ENCODE data around the gene SPR.

DNA sequence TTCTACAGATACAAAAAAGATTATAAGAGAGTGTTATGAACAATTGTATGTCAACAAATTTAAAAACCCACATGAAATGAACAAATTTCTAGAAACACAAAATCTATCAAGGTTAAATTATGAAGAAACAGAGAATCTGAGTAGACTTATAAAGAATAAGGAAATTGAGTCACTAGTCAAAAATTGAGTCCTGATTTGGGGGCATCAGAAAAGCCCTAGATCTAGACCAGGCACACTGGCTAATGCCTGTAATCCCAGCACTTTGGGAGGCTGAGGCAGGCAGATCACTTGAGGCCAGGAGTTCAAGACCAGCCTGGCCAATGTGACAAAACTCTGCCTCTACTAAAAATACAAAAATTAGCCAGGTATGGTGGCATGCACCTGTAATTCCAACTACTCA is 15.3 kb upstream of the SPR start:
- no peak for TF ChIP-seq EP300 (IDR thresholded peaks at IDR 0.05)
- TF ChIP-seq, protein P1, sequence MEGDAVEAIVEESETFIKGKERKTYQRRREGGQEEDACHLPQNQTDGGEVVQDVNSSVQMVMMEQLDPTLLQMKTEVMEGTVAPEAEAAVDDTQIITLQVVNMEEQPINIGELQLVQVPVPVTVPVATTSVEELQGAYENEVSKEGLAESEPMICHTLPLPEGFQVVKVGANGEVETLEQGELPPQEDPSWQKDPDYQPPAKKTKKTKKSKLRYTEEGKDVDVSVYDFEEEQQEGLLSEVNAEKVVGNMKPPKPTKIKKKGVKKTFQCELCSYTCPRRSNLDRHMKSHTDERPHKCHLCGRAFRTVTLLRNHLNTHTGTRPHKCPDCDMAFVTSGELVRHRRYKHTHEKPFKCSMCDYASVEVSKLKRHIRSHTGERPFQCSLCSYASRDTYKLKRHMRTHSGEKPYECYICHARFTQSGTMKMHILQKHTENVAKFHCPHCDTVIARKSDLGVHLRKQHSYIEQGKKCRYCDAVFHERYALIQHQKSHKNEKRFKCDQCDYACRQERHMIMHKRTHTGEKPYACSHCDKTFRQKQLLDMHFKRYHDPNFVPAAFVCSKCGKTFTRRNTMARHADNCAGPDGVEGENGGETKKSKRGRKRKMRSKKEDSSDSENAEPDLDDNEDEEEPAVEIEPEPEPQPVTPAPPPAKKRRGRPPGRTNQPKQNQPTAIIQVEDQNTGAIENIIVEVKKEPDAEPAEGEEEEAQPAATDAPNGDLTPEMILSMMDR (IDR thresholded peaks at IDR 0.05) = no peak

Data from esophagus muscularis mucosa (tissue), 3 donors.